Esophagus squamous epithelium (tissue), 5 donors: ENCODE data around the gene NUP205. TPM values are rescaled to one million over a fixed set of nuclear protein-coding genes. Genes with fewer than 3 reads are reported as not detected.
"Not testable (repeated sequence)": the region's sequence is repeated elsewhere in the genome, so short reads cannot be mapped to it uniquely, and the experiment has no call there.

Source experiments
- DNase-seq: peaks from one replicate; lab custom pipeline; 2025; lab: John Stamatoyannopoulos, UW
- H3K27ac ChIP-seq, 4 donors: fragments of 200-600 bp; sonication (generic); one replicate each; pipeline ENCODE4 v1.5.1; 2016 to 2019; ENCODE audit warnings: mild to moderate bottlenecking in 1 of 4
- H3K27me3 ChIP-seq, 4 donors: fragments of 200-600 bp; sonication (generic); 1 replicate in 3 of 4; 2 replicates in 1 of 4; pipeline versions ENCODE4 v1.5.1 to v1.6.0; 2017 to 2021; ENCODE audit warnings: antibody characterized with exemption in 1 of 4
- H3K36me3 ChIP-seq, 3 donors: fragments of 200-600 bp; sonication (generic); one replicate each; pipeline ENCODE4 v1.5.1; 2016 to 2019
- H3K4me1 ChIP-seq, 3 donors: fragments of 200-600 bp; sonication (generic); one replicate each; pipeline ENCODE4 v1.5.1; 2017 to 2019
- H3K4me3 ChIP-seq, 4 donors: fragments of 200-600 bp; sonication (generic); 1 replicate in 3 of 4; 2 replicates in 1 of 4; pipeline ENCODE4 v1.5.1; 2016 to 2019; ENCODE audit warnings: mild to moderate bottlenecking in 2 of 4, moderate library complexity in 1 of 4
- H3K9me3 ChIP-seq, 3 donors: fragments of 200-600 bp; sonication (generic); one replicate each; pipeline ENCODE4 v1.5.1; 2016 to 2019
- CTCF ChIP-seq, 6 experiments: fragments of 450-650 bp in 4 of 6; fragments of 200-600 bp in 2 of 6; sonication (generic) in 2 of 6; IDR thresholded peaks; one replicate each; pipeline ENCODE4 v1.5.1; 2016 to 2019; ENCODE audit warnings: antibody characterized with exemption in 6 of 6, mild to moderate bottlenecking in 4 of 6, moderate library complexity in 4 of 6
- POLR2A ChIP-seq, 4 donors: fragments of 450-650 bp; IDR thresholded peaks; one replicate each; pipeline ENCODE4 v1.6.1; 2017; ENCODE audit warnings: antibody characterized with exemption in 4 of 4, mild to moderate bottlenecking in 4 of 4, moderate library complexity in 3 of 4
- WGBS, 2 donors: methylation state at CpG; one replicate each; pipeline ENCODE4 v1.1.5; 2018; 5-methylcytosine and 5-hydroxymethylcytosine counted together
- intact Hi-C: fragments of 100-400 bp; cut with DNase I; formaldehyde crosslinking; loops from one replicate; pipeline ENCODE4 v1.15.0; 2022
- total RNA-seq, 4 donors: library from RNA; depleted of rRNA; stranded (reverse); fragments of >200 nt; gene quantifications; one replicate each; pipeline ENCODE4 v1.1.0, GENCODE V29; 2016
- donor health status: DM: yes; HTN: yes; CAD: no.

Gene NUP205
- total RNA-seq, 4 donors from 2014 or later, result 33.8 to 60.5 (median 48.1) TPM

GRCh38 chr7:135620447-135620846 is 62.7 kb downstream of the NUP205 start:
- 97 to 100% methylated on average over 2 of the region's 2 CpGs for WGBS, 2 donors
- H3K4me3 ChIP-seq, result no peak overlapping the region
- H3K27ac ChIP-seq, result no peak overlapping the region
- no peaks in the 10 kb centered on the region for H3K4me1 ChIP-seq
- no peak for DNase-seq
- intact Hi-C loops, result no loop called here
- TF ChIP-seq CTCF (IDR thresholded peaks at IDR 0.05) (no peak), POLR2A (IDR thresholded peaks at IDR 0.05) (no peak)
- peaks cover 4 to 90% (median 11%) of the 10 kb centered on the region in 3 donors for H3K36me3 ChIP-seq
- no peaks in the 10 kb centered on the region for H3K9me3 ChIP-seq
- H3K27me3 ChIP-seq, result no peaks in the 10 kb centered on the region

- Histone ChIP-seq H3K27ac (no peak overlapping the region), H3K4me1 (no peaks in the 10 kb centered on the region), H3K27me3 (no peaks in the 10 kb centered on the region), H3K9me3 (no peaks in the 10 kb centered on the region), H3K36me3 (peaks cover 4 to 90% (median 11%) of the 10 kb centered on the region in 3 donors), H3K4me3 (no peak overlapping the region)
- DNase-seq, result no peak
- 59 to 67% methylated on average over 1 of the region's 1 CpG for whole genome bisulfite sequencing, 2 donors
- TF ChIP-seq CTCF (IDR thresholded peaks at IDR 0.05) (peak; percentile 49 to 86 (median 74)), POLR2A (IDR thresholded peaks at IDR 0.05) (no peak)
- intact Hi-C loops, result no loop called here
These were observed 63.5 kb downstream of the NUP205 start for GRCh38 chr7:135620980-135621850.

- DNase-seq, result no peak
- Histone ChIP-seq H3K36me3 (peaks cover 8 to 100% (median 10%) of the 10 kb centered on the region in 3 donors), H3K27ac (no peak overlapping the region), H3K9me3 (no peaks in the 10 kb centered on the region), H3K4me1 (no peaks in the 10 kb centered on the region), H3K4me3 (no peak overlapping the region), H3K27me3 (no peaks in the 10 kb centered on the region)
- 92 to 95% methylated on average over 7 of the region's 7 CpGs for WGBS, 2 donors
- TF ChIP-seq POLR2A (IDR thresholded peaks at IDR 0.05), result no peak
- TF ChIP-seq CTCF (IDR thresholded peaks at IDR 0.05), result no peak
- intact Hi-C loops, result no loop called here
These were observed 76.6 kb downstream of the NUP205 start for GRCh38 chr7:135634191-135634878.

- H3K27me3 ChIP-seq, H3K4me1 ChIP-seq, H3K27ac ChIP-seq, intact Hi-C loops, DNase-seq, H3K9me3 ChIP-seq, H3K4me3 ChIP-seq: not testable (repeated sequence)
- peaks cover 7 to 100% (median 12%) of the 10 kb centered on the region in 3 donors for H3K36me3 ChIP-seq
These were observed 82.0 kb downstream of the NUP205 start for GRCh38 chr7:135639690-135640089.

GRCh38 chr7:135644154-135644553 is 86.4 kb downstream of the NUP205 start:
- H3K36me3 ChIP-seq, result peaks cover 0 to 99% (median 12%) of the 10 kb centered on the region in 3 donors
- no peak overlapping the region for H3K27ac ChIP-seq
- no peak overlapping the region for H3K4me3 ChIP-seq
- H3K9me3 ChIP-seq, result no peaks in the 10 kb centered on the region
- H3K27me3 ChIP-seq, result no peaks in the 10 kb centered on the region
- 49 to 56% methylated on average over 3 of the region's 3 CpGs for WGBS, 2 donors
- no peaks in the 10 kb centered on the region for H3K4me1 ChIP-seq
- no peak for DNase-seq
- TF ChIP-seq POLR2A (IDR thresholded peaks at IDR 0.05) (no peak), CTCF (IDR thresholded peaks at IDR 0.05) (no peak)
- intact Hi-C loops, result no loop called here
